H1 (cell line): Measurements from ENCODE around the gene C17orf50. TPM values are rescaled to one million over a fixed set of nuclear protein-coding genes. Genes with fewer than 3 reads are reported as not detected.

Experiments
- CTCF ChIA-PET: fragments of 300-600 bp; sonication (Branson Sonifier 250); formaldehyde crosslinking; loops from one replicate; lab custom pipeline; 2021; ENCODE audit not compliant: partially characterized antibody; lab: Charles Lee
- POLR2A ChIA-PET: fragments of 300-600 bp; sonication (Branson Sonifier 250); formaldehyde crosslinking; loops from one replicate; lab custom pipeline; 2021; ENCODE audit warnings: inconsistent platforms; ENCODE audit not compliant: partially characterized antibody; lab: Charles Lee
- DNase-seq, 2 experiments: peaks; one replicate each; pipeline versions ENCODE4 v3.0.0 to v3.0.0-alpha.2; 2010 to 2022; ENCODE audit warnings: low spot score in 2 of 2, low read depth in 1 of 2, mixed read lengths in 1 of 2
- FAIRE-seq: peaks from 2 replicates; lab custom pipeline; 2011; peaks lifted over from hg19 to GRCh38; lab: Jason Lieb, UNC
- H2AFZ ChIP-seq: 2 replicates; pipeline ENCODE4 v1.8.1; 2012; ENCODE audit warnings: low read length, inconsistent platforms
- H2AK5ac ChIP-seq: 2 replicates; pipeline ENCODE4 v1.6.1; 2013; ENCODE audit warnings: low read depth, low read length
- H2BK120ac ChIP-seq: replicated peaks from 2 replicates; pipeline ENCODE3; 2013; ENCODE audit warnings: low read depth, low read length, inconsistent platforms
- H2BK12ac ChIP-seq: 2 replicates; pipeline ENCODE4 v1.6.1; 2013; ENCODE audit warnings: low read depth, low read length
- H2BK15ac ChIP-seq: 2 replicates; pipeline ENCODE4 v1.6.1; 2013; ENCODE audit warnings: low read length
- H2BK20ac ChIP-seq: 2 replicates; pipeline ENCODE4 v1.6.1; 2013; ENCODE audit warnings: low read length
- H2BK5ac ChIP-seq: 2 replicates; pipeline ENCODE4 v1.6.1; 2013; ENCODE audit warnings: low read depth, low read length
- H3K14ac ChIP-seq: 2 replicates; pipeline ENCODE4 v1.6.1; 2013; ENCODE audit warnings: inconsistent platforms; ENCODE audit not compliant: insufficient read length
- H3K18ac ChIP-seq: 2 replicates; pipeline ENCODE4 v1.6.1; 2013; ENCODE audit warnings: low read length; ENCODE audit errors: extremely low read depth
- H3K23ac ChIP-seq: 2 replicates; pipeline ENCODE4 v1.6.1; 2013; ENCODE audit warnings: inconsistent platforms; ENCODE audit not compliant: insufficient read length
- H3K23me2 ChIP-seq: 2 replicates; pipeline ENCODE4 v1.6.1; 2013; ENCODE audit warnings: low read depth, low read length
- H3K27ac ChIP-seq: 2 replicates; pipeline ENCODE4 v1.6.1; 2011; ENCODE audit warnings: low read depth, low read length, inconsistent platforms
- H3K27me3 ChIP-seq, 4 experiments: replicated peaks in 1 of 4; 1 replicate in 1 of 4; 2 replicates in 3 of 4; pipeline versions ENCODE4 v1.6.1 to v1.8.1; 2011 to 2013; ENCODE audit warnings: low read length in 3 of 4, mild to moderate bottlenecking in 3 of 4, inconsistent platforms in 2 of 4, mixed read lengths in 2 of 4, moderate library complexity in 1 of 4; ENCODE audit not compliant: control insufficient read depth in 3 of 4, insufficient read depth in 3 of 4; ENCODE audit errors: extremely low read depth in 1 of 4
- H3K36me3 ChIP-seq, 4 experiments: 2 replicates each; pipeline versions ENCODE4 v1.6.1 to v1.8.1; 2011 to 2013; ENCODE audit warnings: mild to moderate bottlenecking in 4 of 4, low read length in 3 of 4, moderate library complexity in 2 of 4, control low read depth in 1 of 4, inconsistent platforms in 1 of 4; ENCODE audit not compliant: insufficient read depth in 4 of 4, control insufficient read depth in 2 of 4
- H3K4ac ChIP-seq: replicated peaks from 2 replicates; pipeline ENCODE3; 2013; ENCODE audit warnings: low read length, low read depth, mixed read lengths, inconsistent platforms; ENCODE audit not compliant: insufficient read length
- H3K4me1 ChIP-seq, 4 experiments: replicated peaks in 1 of 4; 1 replicate in 1 of 4; 2 replicates in 3 of 4; pipeline versions ENCODE4 v1.6.1 to v1.8.1; 2011 to 2013; ENCODE audit warnings: low read length in 3 of 4, inconsistent platforms in 2 of 4, mixed read lengths in 1 of 4; ENCODE audit not compliant: insufficient read depth in 4 of 4, control insufficient read depth in 3 of 4
- H3K4me2 ChIP-seq, 2 experiments: 2 replicates each; pipeline versions ENCODE4 v1.6.1 to v1.8.1; 2011 to 2013; ENCODE audit warnings: low read depth in 2 of 2, low read length in 2 of 2, control low read depth in 1 of 2, inconsistent platforms in 1 of 2, mild to moderate bottlenecking in 1 of 2; ENCODE audit not compliant: insufficient read depth in 1 of 2
- H3K4me3 ChIP-seq, 4 experiments: fragments of 200-600, 300-600 bp in 1 of 4; sonication (generic), shearing (Covaris generic), sonication (Bioruptor Twin) in 1 of 4; 2 replicates each; pipeline versions ENCODE4 v1.5.1 to v1.8.1; 2011 to 2016; ENCODE audit warnings: low read length in 4 of 4, low read depth in 3 of 4, control low read depth in 2 of 4, inconsistent platforms in 2 of 4, mild to moderate bottlenecking in 2 of 4, mixed read lengths in 1 of 4, moderate library complexity in 1 of 4; ENCODE audit not compliant: insufficient read depth in 2 of 4; ENCODE audit errors: extremely low read depth in 1 of 4
- H3K56ac ChIP-seq: replicated peaks from 2 replicates; pipeline ENCODE3; 2013; ENCODE audit warnings: low read depth, mild to moderate bottlenecking, mixed read lengths, low read length, inconsistent platforms; ENCODE audit not compliant: insufficient read length
- H3K79me1 ChIP-seq: 2 replicates; pipeline ENCODE4 v1.6.1; 2013; ENCODE audit warnings: low read depth, low read length, control low read depth
- H3K79me2 ChIP-seq, 2 experiments: 2 replicates each; pipeline versions ENCODE4 v1.6.1 to v1.8.1; 2012 to 2013; ENCODE audit warnings: low read length in 2 of 2, mild to moderate bottlenecking in 2 of 2, inconsistent platforms in 1 of 2; ENCODE audit not compliant: insufficient read depth in 2 of 2, control insufficient read depth in 1 of 2
- H3K9ac ChIP-seq, 4 experiments: replicated peaks in 1 of 4; 1 replicate in 1 of 4; 2 replicates in 3 of 4; pipeline versions ENCODE4 v1.6.1 to v1.8.1; 2011 to 2013; ENCODE audit warnings: low read depth in 3 of 4, low read length in 3 of 4, control low read depth in 2 of 4, mild to moderate bottlenecking in 2 of 4, moderate library complexity in 2 of 4, inconsistent platforms in 1 of 4; ENCODE audit errors: extremely low read depth in 1 of 4
- H3K9me3 ChIP-seq, 2 experiments: 2 replicates each; pipeline versions ENCODE4 v1.6.1 to v1.8.1; 2012 to 2013; ENCODE audit warnings: mild to moderate bottlenecking in 2 of 2, moderate library complexity in 2 of 2, control low read depth in 1 of 2, inconsistent platforms in 1 of 2, low read depth in 1 of 2, low read length in 1 of 2, mixed read lengths in 1 of 2; ENCODE audit not compliant: insufficient read depth in 2 of 2
- H4K20me1 ChIP-seq, 2 experiments: replicated peaks in 1 of 2; 2 replicates each; pipeline versions ENCODE3 to v1.8.1; 2011 to 2013; ENCODE audit warnings: inconsistent platforms in 2 of 2, low read length in 2 of 2, mild to moderate bottlenecking in 1 of 2; ENCODE audit not compliant: insufficient read depth in 2 of 2, control insufficient read depth in 1 of 2
- H4K5ac ChIP-seq: 2 replicates; pipeline ENCODE4 v1.6.1; 2013; ENCODE audit warnings: low read length, low read depth, mixed read lengths, inconsistent platforms; ENCODE audit not compliant: insufficient read length
- H4K8ac ChIP-seq: 2 replicates; pipeline ENCODE4 v1.8.0; 2013; ENCODE audit warnings: mild to moderate bottlenecking, moderate library complexity, low read length, inconsistent platforms; ENCODE audit not compliant: insufficient read depth; ENCODE audit errors: extremely low read depth
- H4K91ac ChIP-seq: replicated peaks from 2 replicates; pipeline ENCODE3; 2013; ENCODE audit warnings: low read length, mixed read lengths, inconsistent platforms; ENCODE audit not compliant: insufficient read length
- BCL11A ChIP-seq, 2 experiments: IDR thresholded peaks; one replicate each; pipeline ENCODE4 v1.6.1; 2011; ENCODE audit warnings: low read depth in 2 of 2, low read length in 2 of 2, mild to moderate bottlenecking in 2 of 2
- CBX8 ChIP-seq: fragments of 300-800, 300-1000 bp; sonication (generic); IDR thresholded peaks from 2 replicates; pipeline ENCODE4 v1.7.1; 2016; ENCODE audit warnings: low read depth, low read length, borderline replicate concordance
- CHD1 ChIP-seq: IDR thresholded peaks from 2 replicates; pipeline ENCODE4 v1.6.1; 2012; ENCODE audit warnings: low read depth, low read length, improper control_type of control experiment
- CHD2 ChIP-seq: IDR thresholded peaks from 2 replicates; pipeline ENCODE4 v1.6.1; 2012; ENCODE audit warnings: low read length, improper control_type of control experiment
- KDM1A ChIP-seq: fragments of 200-600, 300-600 bp; sonication (generic); IDR thresholded peaks from 2 replicates; pipeline ENCODE4 v1.7.1; 2016; ENCODE audit warnings: mild to moderate bottlenecking, low read length, borderline replicate concordance
- TBP ChIP-seq: IDR thresholded peaks from 2 replicates; pipeline ENCODE4 v1.6.1; 2011; ENCODE audit warnings: low read depth, low read length, improper control_type of control experiment
- WGBS, 2 experiments: shearing (Covaris generic) in 1 of 2; methylation state at CpG; one replicate each; pipeline versions ENCODE4 v1.1.6 to v1.1.7; 2013 to 2015; ENCODE audit warnings: low lambda C conversion rate in 2 of 2, mixed read lengths in 2 of 2, inconsistent platforms in 1 of 2, low coverage in 1 of 2, missing lambda C conversion rate in 1 of 2; ENCODE audit not compliant: insufficient replicate concordance in 2 of 2, insufficient coverage in 1 of 2, insufficient read length in 1 of 2; ENCODE audit errors: extremely low coverage in 1 of 2, missing lambda C conversion rate in 1 of 2; 5-methylcytosine and 5-hydroxymethylcytosine counted together
- polyA plus RNA-seq, 7 experiments: library from polyadenylated mRNA; depleted of rRNA in 3 of 7; stranded (reverse) in 5 of 7; unstranded in 2 of 7; fragments of >200 nt in 5 of 7; fragments of 200-250 nt in 2 of 7; gene quantifications; 1 replicate in 5 of 7; 2 replicates in 1 of 7; 4 replicates in 1 of 7; pipeline versions ENCODE4 v1.2.1 to v1.2.3, GENCODE V29; 2011 to 2013; ENCODE audit warnings: missing spikeins in 2 of 7, mixed read lengths in 2 of 7
- total RNA-seq: library from RNA; stranded (reverse); fragmentation: NEBNext Ultra II Directional; extraction: Animal tissue kit (Norgen Biotek cat#: 25700); gene quantifications from 2 replicates; pipeline ENCODE4 v1.2.1, GENCODE V29; 2021

The C17orf50 gene
- total and polyA plus RNA-seq, 2 of the 8 experiments (the other 6 are each of a cell fraction or from before 2014, with no cell fraction given): 0.12 TPM; not detected in 1

- Histone ChIP-seq H3K14ac (no peak overlapping the region), H2BK12ac (no peak overlapping the region), H3K56ac (no peak overlapping the region), H2AFZ (no peak overlapping the region), H4K5ac (no peak overlapping the region), H3K4me2 (no peak overlapping the region), H3K9ac (no peak overlapping the region), H3K79me2 (no peaks in the 10 kb centered on the region), H3K23me2 (peaks cover 4% of the 10 kb centered on the region; the same call in 1 of the 2 replicates), H4K20me1 (peaks cover 0 to 1% of the 10 kb centered on the region in 2 experiments), H4K8ac (no peak overlapping the region), H2BK20ac (no peak overlapping the region), H2AK5ac (no peak overlapping the region), H3K9me3 (no peaks in the 10 kb centered on the region), H2BK120ac (no peak overlapping the region), H3K27ac (no peak overlapping the region), H3K23ac (no peak overlapping the region), H3K36me3 (peaks cover 0 to 18% (median 10%) of the 10 kb centered on the region in 4 experiments; a peak in 7 of 8 replicates), H3K27me3 (peaks cover 0 to 3% (median 2%) of the 10 kb centered on the region in 4 experiments; a peak in 3 of 7 replicates), H2BK5ac (no peak overlapping the region), H4K91ac (no peak overlapping the region), H3K79me1 (no peaks in the 10 kb centered on the region), H3K4me3 (no peak overlapping the region), H3K18ac (no peak overlapping the region), H3K4me1 (peaks cover 3 to 22% (median 7%) of the 10 kb centered on the region in 4 experiments; a peak in 6 of 7 replicates), H3K4ac (no peak overlapping the region), H2BK15ac (no peak overlapping the region)
- DNase-seq (no peak), FAIRE-seq (no peak)
- CTCF ChIA-PET: interaction anchor here (0.6 to 9.8 kb wide), 8 partner anchors 10 to 180 kb away, joined by 3 to 45 read pairs (median 10); no protein-coding TSS in a partner anchor
- POLR2A ChIA-PET: interaction anchor here (0.9 to 1.6 kb wide), 3 partner anchors 13 to 22 kb away, joined by 3 to 4 read pairs (median 3); no protein-coding TSS in a partner anchor
- WGBS, 2 experiments: 91% methylated on average over 5 of the region's 5 CpGs; no CpG with 5 or more reads in 1 of the 2 experiments
- TF ChIP-seq BCL11A (IDR thresholded peaks at IDR 0.05; ENCODE audit: low read depth in 2 of 2, low read length in 2 of 2) (no peak), CBX8 (no peak), TBP (no peak), KDM1A (no peak), CHD2 (no peak), CHD1 (no peak)
Observed at GRCh38 chr17:35726953-35727460, 33.7 kb upstream of the C17orf50 start.
